ENCODE measurements around the gene HSPA9.
A peak's percentile ranks its signal among the peaks of the same experiment; 100 is the strongest.
"Not testable (repeated sequence)": the region's sequence is repeated elsewhere in the genome, so short reads cannot be mapped to it uniquely, and the experiment has no call there.

HSPA9 gene

DNA sequence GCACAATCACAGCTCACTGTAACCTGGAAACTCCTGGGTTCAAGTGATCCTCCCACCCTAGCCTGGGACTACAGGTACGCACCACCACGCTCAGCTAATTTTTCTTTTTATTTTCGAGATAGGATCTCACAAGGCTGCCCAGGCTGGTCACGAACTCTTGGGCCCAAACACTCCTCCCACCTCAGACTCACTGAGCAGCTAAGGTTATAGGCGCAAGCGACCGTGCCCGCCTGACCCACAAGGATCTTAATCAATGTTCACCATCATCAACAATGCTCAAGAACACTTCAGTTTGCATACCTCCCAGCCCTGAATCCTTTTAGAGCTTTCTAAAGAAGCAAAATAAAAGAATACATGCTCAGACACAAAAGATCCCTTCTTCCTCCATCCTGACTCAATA lies 45.4 kb downstream of the HSPA9 start:
- DNase-seq (ENCODE audit: low spot score): no peak

DNA sequence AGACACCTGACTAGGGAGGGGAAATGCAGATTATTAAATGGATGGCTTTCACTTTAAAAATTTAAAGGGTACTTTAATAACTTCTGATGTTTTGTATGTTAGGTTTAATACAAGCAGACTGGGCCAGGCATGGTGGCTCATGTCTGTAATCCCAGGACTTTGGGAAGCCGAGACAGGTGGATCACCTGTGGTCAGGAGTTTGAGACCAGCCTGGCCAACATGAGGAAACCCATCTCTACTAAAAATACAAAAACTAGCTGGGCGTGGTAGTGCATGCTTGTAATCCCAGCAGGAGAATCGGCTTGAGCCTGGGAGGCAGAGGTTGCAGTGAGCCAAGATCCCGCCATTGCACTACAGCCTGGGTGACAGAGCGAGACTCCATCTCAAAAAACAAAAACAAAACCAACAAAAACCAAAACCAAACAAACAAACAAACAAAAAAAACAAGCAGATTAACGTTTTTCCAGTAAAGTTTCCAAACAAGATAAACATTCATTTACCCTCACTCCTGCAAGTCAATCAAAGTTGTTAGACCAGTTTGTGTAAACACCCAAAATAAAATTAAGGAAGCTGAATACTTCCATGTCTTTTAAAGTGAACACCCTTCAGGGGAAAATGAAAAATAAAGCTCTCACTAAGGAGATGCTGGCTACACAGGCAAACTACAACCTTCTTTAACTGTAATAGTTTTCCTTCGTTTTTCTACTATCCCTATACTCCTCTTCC lies 46.3 kb downstream of the HSPA9 start:
- DNase-seq (ENCODE audit: low spot score): no peak

DNA sequence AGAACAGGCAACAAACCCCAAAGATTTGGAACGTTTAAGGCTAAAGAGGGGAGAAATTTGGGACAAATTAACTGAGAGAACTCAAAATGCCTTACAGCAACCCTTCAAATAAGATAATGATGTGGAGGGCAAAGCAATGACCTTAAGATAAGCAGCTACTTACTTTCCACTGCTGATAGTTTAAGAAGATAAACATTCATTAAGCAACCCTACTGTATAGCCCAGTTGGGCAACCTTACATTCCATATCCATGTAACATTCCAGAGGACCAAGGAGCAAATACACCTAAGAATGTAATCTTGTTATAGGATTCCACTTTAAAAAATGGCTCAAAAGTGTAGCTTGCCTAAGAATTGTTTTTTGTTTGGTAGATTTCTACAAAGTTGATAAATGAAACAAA lies 47.0 kb downstream of the HSPA9 start:
- no peak for DNase-seq (ENCODE audit: low spot score)

DNA sequence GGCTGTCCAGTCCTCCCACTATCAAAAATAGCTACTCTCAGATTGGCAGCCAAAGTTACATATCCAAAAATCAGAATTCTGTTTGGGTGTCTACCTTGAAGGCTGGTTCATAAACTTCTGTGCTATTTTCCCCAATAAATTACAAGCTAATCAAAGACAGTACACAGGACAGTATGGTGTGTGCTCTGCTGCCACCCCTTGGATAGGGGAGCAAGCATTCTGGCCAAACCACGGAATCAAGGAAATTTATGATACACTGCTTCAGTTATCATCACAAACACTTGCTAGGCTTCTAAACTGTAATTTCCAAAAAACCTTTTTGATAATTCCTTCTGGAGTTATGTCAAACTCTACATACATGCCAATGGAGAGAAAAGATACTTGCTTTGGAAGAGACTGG lies 48.0 kb downstream of the HSPA9 start:
- no peak for DNase-seq (ENCODE audit: low spot score)

DNA sequence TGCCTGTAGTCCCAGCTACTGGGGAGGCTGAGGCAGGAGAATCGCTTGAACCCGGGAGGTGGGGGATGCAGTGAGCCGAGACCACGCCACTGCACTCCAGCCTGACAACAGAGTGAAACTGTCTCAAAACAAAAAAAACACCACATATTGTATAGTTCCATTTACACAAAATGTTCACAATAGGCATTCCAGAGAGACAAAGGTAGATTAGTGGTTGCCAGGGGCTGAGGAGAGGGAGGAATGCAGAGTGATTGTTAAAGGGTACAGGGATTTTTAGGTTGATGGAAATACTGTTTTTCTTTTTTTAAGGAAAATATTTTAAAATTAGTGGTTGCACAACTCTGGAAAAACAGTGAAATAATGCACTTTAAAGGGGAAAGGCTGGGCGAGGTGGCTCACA lies 51.8 kb downstream of the HSPA9 start:
- no peak for DNase-seq (ENCODE audit: low spot score)

- DNase-seq (ENCODE audit: low spot score): no peak
Observed at GRCh38 chr5:138520971-138521370, 54.2 kb downstream of the HSPA9 start.

GRCh38 chr5:138517437-138517836 lies 57.8 kb downstream of the HSPA9 start:
- DNase-seq (ENCODE audit: low spot score): no peak

DNA sequence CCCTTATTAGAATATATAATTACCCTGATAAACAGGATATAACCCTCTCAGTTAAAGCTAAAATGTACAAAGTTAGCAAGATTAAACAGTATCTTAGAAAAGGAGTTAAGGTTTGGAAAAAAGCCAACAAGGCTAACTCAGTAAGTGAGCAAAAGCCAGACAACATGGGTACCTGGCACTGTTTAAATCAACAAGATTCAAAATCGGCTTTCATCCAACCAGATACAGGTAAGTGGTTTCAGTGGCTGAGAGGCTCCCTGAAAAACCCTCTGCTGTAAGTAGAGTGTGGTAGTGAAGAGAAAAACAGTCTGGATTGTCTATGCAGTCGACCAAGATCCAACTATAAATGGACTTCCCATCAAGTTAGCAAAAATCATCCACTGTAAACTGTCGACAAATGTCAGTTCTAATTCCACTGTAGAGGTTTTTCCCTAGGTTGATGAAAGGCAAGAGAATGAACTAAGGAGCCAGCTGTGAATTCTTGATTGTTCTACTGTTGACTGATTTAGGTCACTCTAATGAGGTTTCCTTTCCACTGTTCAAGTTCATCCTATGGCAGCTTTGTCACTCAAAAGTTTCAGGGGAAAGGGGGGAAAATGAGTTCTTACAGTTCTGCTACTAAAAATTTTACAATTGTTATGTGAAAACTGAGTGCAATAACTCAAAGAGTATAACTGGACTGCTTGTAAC lies 59.5 kb downstream of the HSPA9 start:
- no peak for DNase-seq (ENCODE audit: low spot score)

DNA sequence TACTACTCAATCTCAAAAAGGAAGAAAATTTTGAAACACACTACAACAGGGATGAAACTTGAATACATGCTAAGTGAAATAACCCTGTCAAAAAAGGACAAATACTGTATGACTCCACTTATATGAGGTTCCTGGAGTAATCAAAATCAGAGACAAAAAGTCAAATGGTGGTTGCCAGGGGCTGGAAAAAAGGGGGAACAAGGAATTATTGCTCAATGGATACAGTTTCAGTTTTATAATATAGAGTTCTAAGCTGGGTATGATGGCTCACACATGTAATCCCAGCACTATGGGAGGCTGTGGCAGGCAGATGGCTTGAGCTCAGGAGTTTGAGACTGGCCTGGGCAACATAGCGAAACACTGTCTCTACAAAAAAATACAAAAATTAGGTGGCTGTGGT lies 61.2 kb downstream of the HSPA9 start:
- no peak for DNase-seq (ENCODE audit: low spot score)

DNA sequence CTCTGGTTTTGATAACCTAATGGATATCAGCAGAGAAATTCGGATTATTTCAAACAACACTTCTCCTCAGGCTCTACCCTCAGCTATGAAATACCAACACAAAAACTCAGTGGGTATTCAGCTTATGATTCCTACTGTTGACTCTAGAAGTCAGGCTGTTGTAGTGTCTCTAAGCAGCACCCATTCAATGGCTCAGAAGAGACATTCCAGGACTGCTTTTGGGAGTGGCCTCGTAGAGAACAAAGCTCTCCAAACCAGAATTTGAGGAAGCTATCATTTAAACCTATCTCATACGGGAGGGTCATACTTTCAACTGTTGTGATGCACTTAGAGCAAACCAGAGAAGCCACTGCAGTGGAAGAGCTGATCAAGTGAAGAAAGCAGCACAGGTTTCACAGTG lies 66.2 kb downstream of the HSPA9 start:
- DNase-seq (ENCODE audit: low spot score): no peak

DNA sequence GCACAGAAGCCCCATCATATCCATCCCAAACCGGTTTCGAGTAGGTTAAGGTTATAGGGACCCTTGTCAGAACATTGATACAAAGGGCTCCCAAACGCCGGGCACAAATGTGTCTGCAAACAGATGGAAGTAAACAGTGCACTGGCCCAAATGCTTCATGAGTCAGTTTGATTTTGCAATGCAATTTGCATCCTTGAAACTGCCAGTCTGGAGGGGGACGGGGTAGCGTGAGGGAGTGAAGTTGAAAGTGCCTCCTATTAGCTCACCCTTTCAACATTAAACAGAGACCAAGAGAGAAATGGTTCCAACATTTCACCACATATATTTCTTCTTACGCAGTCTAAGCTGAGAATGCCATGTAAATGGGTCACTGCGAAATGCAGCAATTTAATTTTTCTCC lies 67.7 kb downstream of the HSPA9 start:
- not testable (repeated sequence) for DNase-seq (ENCODE audit: low spot score)

DNA sequence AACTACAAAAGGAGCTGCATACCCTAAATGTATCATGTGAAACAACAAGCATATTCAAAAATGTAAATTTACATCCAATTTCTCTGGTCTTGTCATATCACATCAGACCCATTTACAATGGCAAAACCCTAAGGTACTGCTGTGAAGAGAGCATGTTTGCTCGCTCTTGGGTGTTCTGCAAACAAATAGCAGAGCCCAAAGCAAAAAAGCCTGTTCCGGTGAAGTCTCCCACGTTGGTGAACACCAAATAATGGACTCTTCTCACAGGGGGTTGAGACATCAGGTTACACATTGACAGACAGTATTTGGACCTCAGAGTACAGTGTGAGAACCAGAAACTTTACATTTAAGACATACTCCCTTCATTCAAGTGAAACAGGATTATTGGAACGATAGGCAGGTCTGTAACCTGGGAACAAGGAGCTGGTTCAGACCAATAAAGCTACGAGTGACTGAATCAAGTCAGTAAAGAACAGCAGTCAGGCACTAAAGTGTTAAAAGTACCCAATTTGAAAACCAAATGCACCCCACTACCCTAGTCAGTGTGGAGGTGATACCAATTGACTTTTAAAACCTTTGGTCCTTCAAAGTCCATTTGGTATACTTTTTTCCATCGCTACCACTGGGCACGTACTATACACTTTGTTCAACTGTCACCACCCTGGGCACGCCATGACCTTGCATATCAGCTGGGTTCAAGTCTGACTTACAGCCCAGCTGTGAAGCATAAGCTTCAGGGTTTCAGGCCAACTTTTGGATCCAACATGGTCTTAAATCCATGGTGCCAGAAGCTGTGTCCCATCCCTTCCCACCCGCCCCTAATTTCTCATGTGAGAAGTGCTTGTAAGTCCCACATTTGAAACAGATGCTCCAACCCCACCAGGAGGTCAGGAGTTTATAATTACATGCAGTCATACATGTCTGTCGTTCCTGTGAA lies 68.6 kb downstream of the HSPA9 start:
- no peak for DNase-seq (ENCODE audit: low spot score)

DNA sequence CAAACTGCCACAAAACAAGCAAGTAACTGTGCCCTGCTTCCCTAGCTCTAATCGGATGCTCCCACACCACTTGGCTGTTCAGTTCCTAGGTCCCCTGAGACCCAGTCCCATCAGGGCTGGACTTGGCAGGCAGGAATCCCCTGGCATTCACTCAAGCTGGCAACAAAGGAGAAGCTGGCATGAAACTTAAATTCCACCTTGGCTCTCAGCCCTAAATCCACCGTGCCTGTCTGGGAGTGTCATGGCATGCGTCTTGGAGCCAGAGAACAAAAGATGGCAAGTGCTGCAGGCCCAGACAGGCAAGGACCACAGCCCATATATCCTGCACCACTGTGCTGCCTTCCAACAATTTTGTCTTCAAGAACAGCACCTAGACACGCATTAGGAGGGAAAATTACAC lies 70.4 kb downstream of the HSPA9 start:
- peak; percentile 35 for DNase-seq (ENCODE audit: low spot score)

Measured in cerebellar cortex (tissue), 1 donor.